ENCODE measurements around the gene IL4R.

DNA sequence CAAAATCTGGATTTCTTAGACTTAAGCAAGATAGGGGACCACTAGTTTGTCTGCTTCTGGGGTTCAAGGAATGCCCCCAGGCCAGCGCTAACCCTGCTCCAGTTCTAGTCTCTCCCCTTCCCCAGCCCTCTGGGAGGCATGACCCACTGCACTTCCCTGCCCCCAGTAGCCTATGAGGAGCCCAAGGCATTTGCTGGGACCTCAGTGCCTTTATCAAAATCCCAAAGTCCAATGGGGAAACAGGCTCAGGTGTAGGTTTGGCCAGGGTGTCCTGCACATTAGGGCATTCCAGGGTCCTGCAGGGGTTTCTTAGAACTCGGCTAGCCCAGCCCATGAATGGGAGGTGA, 1.2 kb downstream of the IL4R start:
- TF ChIP-seq, protein P1, sequence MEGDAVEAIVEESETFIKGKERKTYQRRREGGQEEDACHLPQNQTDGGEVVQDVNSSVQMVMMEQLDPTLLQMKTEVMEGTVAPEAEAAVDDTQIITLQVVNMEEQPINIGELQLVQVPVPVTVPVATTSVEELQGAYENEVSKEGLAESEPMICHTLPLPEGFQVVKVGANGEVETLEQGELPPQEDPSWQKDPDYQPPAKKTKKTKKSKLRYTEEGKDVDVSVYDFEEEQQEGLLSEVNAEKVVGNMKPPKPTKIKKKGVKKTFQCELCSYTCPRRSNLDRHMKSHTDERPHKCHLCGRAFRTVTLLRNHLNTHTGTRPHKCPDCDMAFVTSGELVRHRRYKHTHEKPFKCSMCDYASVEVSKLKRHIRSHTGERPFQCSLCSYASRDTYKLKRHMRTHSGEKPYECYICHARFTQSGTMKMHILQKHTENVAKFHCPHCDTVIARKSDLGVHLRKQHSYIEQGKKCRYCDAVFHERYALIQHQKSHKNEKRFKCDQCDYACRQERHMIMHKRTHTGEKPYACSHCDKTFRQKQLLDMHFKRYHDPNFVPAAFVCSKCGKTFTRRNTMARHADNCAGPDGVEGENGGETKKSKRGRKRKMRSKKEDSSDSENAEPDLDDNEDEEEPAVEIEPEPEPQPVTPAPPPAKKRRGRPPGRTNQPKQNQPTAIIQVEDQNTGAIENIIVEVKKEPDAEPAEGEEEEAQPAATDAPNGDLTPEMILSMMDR (IDR thresholded peaks at IDR 0.05; ENCODE audit: low read depth, low read length, missing input control): no peak
- no peak for TF ChIP-seq JUND (IDR thresholded peaks at IDR 0.05)
- no peak for TF ChIP-seq YY1 (IDR thresholded peaks at IDR 0.05)
- TF ChIP-seq SP1 (IDR thresholded peaks at IDR 0.05): no peak
- no peak for TF ChIP-seq RAD21 (IDR thresholded peaks at IDR 0.05)
- TF ChIP-seq ATF3 (IDR thresholded peaks at IDR 0.05): no peak
- no peak for TF ChIP-seq MAX (IDR thresholded peaks at IDR 0.05)
- TF ChIP-seq EGR1 (IDR thresholded peaks at IDR 0.05; ENCODE audit: low read depth in 2 of 2): no peak
- TF ChIP-seq TAF1 (conservative IDR thresholded peaks at IDR 0.05): no peak
- TF ChIP-seq, protein P2, sequence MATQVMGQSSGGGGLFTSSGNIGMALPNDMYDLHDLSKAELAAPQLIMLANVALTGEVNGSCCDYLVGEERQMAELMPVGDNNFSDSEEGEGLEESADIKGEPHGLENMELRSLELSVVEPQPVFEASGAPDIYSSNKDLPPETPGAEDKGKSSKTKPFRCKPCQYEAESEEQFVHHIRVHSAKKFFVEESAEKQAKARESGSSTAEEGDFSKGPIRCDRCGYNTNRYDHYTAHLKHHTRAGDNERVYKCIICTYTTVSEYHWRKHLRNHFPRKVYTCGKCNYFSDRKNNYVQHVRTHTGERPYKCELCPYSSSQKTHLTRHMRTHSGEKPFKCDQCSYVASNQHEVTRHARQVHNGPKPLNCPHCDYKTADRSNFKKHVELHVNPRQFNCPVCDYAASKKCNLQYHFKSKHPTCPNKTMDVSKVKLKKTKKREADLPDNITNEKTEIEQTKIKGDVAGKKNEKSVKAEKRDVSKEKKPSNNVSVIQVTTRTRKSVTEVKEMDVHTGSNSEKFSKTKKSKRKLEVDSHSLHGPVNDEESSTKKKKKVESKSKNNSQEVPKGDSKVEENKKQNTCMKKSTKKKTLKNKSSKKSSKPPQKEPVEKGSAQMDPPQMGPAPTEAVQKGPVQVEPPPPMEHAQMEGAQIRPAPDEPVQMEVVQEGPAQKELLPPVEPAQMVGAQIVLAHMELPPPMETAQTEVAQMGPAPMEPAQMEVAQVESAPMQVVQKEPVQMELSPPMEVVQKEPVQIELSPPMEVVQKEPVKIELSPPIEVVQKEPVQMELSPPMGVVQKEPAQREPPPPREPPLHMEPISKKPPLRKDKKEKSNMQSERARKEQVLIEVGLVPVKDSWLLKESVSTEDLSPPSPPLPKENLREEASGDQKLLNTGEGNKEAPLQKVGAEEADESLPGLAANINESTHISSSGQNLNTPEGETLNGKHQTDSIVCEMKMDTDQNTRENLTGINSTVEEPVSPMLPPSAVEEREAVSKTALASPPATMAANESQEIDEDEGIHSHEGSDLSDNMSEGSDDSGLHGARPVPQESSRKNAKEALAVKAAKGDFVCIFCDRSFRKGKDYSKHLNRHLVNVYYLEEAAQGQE (IDR thresholded peaks at IDR 0.05): no peak
- TF ChIP-seq, protein P3, sequence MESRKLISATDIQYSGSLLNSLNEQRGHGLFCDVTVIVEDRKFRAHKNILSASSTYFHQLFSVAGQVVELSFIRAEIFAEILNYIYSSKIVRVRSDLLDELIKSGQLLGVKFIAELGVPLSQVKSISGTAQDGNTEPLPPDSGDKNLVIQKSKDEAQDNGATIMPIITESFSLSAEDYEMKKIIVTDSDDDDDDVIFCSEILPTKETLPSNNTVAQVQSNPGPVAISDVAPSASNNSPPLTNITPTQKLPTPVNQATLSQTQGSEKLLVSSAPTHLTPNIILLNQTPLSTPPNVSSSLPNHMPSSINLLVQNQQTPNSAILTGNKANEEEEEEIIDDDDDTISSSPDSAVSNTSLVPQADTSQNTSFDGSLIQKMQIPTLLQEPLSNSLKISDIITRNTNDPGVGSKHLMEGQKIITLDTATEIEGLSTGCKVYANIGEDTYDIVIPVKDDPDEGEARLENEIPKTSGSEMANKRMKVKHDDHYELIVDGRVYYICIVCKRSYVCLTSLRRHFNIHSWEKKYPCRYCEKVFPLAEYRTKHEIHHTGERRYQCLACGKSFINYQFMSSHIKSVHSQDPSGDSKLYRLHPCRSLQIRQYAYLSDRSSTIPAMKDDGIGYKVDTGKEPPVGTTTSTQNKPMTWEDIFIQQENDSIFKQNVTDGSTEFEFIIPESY (IDR thresholded peaks at IDR 0.05): no peak
- TF ChIP-seq RXRA (IDR thresholded peaks at IDR 0.05): no peak
